Stimulated activated CD8-positive, alpha-beta memory T cell treated with anti-CD3 and anti-CD28 coated beads, Interleukin-15, amount 100 ng/mL, for 24 hours (primary cell): ENCODE measurements around the gene RAMP3.
"Not testable (repeated sequence)": the region's sequence is repeated elsewhere in the genome, so short reads cannot be mapped to it uniquely, and the experiment has no call there.

ENCODE experiments used
- DNase-seq: peaks from one replicate; pipeline ENCODE4 v3.0.0-alpha.2; 2020; ENCODE audit warnings: low read depth

The RAMP3 gene

GRCh38 chr7:45157286-45157652 lies 322 bp upstream of the RAMP3 start:
- no peak for DNase-seq

GRCh38 chr7:45158471-45158870 lies 880 bp downstream of the RAMP3 start:
- no peak for DNase-seq

DNA sequence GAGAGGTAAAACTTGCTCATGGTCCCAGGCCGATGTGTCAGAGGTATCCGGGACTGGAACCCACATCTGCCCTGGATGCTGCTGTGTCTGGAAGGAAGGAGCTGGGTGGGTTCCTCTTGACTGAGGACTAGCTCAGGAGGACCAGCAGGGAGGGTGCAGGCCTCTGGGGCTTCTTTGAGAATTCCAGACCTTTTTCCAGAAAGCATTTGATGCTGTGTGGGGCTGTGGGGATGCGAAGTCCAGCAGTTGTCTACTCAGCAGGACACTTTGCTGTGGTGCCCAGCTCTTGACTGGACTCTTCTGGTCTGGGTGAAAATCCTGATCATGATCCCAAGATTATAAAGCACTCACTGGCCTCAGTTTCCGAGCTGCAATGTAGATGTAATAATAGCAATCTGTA lies 1.7 kb downstream of the RAMP3 start:
- no peak for DNase-seq

DNA sequence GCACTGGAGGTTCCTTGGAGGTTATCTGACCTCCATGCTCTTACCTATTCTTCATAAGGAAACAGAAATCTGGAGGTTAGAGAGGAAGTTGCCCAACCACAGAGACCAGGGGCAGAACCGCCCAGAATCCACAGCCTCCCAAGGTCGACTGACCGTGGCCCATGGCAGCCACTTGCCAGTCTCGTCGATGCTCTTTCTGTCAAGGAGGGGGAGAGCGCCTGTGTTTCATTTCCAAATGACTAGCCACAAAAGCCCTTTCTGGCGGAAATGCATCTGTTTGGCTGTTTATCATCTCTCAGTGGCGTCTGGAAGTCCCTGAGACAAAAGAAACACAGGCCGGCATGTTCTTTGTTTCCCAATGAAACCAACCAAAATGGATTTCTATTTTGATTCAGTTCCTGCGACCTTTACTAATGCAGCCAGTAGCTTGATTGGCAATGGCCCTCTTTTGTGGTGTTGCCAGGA lies 2.9 kb downstream of the RAMP3 start:
- DNase-seq: no peak

- no peak for DNase-seq
Observed at GRCh38 chr7:45161138-45161537, 3.5 kb downstream of the RAMP3 start.

- no peak for DNase-seq
Observed at GRCh38 chr7:45161842-45162241, 4.3 kb downstream of the RAMP3 start.

- DNase-seq: no peak
Observed at GRCh38 chr7:45162311-45162845, 4.8 kb downstream of the RAMP3 start.

- DNase-seq: no peak
Observed at GRCh38 chr7:45162943-45163691, 5.5 kb downstream of the RAMP3 start.

- DNase-seq: no peak
Observed at GRCh38 chr7:45163692-45164052, 6.1 kb downstream of the RAMP3 start.

DNA sequence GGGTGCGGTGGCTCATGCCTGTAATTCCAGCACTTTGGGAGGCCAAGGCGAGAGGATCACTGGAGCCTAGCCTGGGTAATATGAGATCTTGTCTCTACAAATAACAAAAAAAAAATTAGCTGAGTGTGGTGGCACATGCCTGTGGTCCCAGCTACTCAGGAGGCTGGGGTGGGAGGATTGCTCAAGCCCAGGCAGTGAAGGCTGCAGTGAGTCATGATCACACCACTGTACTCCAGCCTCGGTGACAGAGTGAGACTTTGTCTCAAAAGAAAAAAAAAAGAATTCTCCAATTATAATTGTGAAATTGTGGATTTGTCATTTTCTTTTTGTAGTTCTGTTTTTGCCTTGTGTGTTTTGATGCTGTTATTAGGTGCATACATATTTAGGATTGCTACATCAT lies 6.7 kb downstream of the RAMP3 start:
- not testable (repeated sequence) for DNase-seq

- no peak for DNase-seq
Observed at GRCh38 chr7:45165857-45166256, 8.3 kb downstream of the RAMP3 start.

DNA sequence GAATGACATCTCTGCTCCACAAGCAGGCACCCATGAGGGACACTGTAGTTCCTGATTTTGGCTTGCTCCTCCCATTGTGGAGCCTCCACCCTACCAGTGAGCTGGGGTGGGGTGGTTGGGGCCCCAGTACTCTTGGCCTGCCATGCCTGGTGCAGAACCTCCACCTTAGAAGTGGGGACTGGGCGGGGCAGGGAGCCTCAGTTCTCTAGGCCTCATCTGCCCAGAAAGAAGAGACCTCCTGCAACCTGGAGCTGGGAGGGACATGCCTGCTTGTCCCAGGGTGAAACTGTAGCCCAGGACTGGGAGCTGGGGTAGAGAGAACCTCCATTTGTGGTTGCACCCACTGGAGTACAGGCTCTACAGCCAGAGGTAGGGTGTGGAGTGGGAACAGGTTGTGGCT lies 14.4 kb downstream of the RAMP3 start:
- DNase-seq: no peak

DNA sequence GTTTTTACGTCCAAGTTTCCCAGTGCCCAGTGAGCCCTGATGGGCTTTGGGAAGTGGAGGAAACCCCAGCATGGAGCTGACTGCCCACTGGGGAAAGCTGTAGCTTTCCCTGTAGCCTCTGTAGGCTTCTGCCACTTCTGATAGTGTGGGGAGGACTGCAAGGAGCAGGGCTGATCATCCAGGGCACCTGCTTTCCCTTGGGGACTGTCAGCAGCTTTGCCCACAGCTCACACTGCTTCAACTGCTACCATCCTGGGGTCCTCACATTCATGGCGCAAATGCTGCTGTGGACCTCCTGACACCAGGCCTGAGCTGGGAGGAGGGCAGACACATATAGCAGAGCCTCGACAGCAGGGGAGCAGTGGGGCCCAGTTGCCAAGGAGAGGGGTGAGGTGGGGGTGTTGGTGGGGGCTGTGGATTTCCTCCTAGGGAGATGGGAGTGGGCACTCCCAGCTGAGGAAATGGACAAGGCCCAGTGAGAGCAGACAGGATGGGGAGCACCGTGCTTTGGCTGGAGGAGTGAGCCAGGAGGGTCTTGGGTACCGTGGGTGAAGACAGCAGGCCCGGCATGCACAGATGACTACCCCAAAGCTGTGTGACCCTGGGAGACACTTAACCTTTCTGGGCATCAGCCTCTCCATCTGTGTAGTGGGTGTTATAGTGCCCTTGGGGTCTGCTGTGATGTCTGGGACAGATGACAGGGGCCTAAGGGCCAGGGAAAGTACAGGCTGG lies 16.2 kb downstream of the RAMP3 start:
- DNase-seq: no peak

DNA sequence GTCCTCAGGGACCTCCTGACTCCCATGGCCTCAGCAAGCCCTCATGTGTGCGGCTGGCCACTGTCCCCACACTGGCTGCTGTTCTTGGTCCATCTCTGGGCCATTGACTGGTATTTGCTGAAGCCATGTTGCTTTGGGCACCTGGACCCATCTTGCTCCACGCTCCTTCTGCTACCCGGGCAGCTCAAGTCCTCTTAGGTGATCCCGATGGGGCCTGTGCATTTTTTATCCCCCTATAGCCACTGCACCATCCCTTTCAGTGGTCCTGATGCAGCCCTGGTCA lies 16.7 kb downstream of the RAMP3 start:
- no peak for DNase-seq

- DNase-seq: no peak
Observed at GRCh38 chr7:45174966-45175765, 17.6 kb downstream of the RAMP3 start.

DNA sequence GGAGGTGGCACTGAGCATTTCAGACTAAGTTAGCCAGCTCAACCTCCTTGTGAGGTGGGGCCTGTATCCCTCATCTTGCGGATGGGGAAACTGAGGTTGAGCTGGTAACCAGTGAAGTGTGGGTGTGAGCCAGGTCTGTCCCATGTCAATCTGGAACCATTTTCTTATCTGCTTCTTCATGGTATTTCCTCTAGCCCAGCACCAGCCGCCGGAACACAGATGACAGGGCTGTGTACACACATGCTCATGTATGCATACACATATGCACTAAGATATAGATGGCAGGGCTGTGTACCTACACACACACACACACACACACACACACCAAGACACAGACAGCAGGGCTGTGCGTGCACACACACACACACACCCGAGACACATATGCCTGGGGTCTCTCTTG lies 18.5 kb downstream of the RAMP3 start:
- no peak for DNase-seq

- no peak for DNase-seq
Observed at GRCh38 chr7:45176886-45177731, 19.5 kb downstream of the RAMP3 start.

- no peak for DNase-seq
Observed at GRCh38 chr7:45177801-45178200, 20.2 kb downstream of the RAMP3 start.

GRCh38 chr7:45178241-45179225 lies 20.9 kb downstream of the RAMP3 start:
- DNase-seq: no peak

DNA sequence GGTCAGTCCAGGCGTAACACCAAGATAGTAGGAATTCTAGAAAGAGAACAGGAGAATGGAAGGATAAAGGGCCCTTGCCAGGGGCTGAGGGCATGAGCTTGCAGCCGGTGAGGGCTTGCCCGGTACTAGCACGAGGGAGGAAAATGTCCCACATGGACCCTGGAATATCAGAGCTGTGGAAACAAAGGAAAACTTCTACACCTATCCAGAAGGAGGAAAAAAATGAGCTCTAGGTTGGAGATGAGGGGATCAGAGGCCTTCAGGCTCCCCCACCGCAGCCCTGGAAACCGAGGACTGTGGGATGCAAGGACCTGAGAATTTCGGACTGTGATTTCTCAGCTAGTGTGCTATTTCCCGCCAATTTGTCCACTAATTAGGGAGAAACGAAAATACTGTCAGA lies 22.1 kb downstream of the RAMP3 start:
- no peak for DNase-seq
